ENCODE measurements around the gene CFAP100. TPM values are rescaled to one million over a fixed set of nuclear protein-coding genes. Genes with fewer than 3 reads are reported as not detected.
A peak's percentile ranks its signal among the peaks of the same experiment; 100 is the strongest.

Gene CFAP100
- total RNA-seq, 1 donor from 2014 or later, result not detected

DNA sequence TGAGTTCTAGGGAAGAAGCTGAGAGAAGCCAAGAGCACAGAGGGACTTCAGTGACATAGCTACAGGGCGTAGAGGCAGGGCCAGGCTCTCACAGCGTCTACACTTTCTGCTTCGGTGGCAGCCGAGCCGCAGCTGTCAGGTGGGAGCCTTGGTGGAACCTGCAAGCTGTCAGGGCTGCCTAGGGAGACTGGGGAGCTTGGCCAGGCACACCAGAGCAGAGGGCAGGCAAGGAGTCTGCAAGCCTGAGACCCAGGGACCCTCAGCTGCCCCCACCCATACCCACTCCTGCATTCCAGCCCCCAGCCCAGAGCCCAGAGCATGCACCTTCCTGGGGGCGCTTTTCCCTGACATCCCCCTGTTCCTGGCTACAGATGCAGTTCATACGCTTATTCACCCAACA lies 24.1 kb upstream of the CFAP100 start:
- TF ChIP-seq, protein P1, sequence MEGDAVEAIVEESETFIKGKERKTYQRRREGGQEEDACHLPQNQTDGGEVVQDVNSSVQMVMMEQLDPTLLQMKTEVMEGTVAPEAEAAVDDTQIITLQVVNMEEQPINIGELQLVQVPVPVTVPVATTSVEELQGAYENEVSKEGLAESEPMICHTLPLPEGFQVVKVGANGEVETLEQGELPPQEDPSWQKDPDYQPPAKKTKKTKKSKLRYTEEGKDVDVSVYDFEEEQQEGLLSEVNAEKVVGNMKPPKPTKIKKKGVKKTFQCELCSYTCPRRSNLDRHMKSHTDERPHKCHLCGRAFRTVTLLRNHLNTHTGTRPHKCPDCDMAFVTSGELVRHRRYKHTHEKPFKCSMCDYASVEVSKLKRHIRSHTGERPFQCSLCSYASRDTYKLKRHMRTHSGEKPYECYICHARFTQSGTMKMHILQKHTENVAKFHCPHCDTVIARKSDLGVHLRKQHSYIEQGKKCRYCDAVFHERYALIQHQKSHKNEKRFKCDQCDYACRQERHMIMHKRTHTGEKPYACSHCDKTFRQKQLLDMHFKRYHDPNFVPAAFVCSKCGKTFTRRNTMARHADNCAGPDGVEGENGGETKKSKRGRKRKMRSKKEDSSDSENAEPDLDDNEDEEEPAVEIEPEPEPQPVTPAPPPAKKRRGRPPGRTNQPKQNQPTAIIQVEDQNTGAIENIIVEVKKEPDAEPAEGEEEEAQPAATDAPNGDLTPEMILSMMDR (conservative IDR thresholded peaks at IDR 0.05; ENCODE audit: low read depth, low read length), result no peak
- H3K4me3 ChIP-seq (ENCODE audit: low read depth, low read length), result no peak overlapping the region
- no peak for DNase-seq (ENCODE audit: low read depth)

DNA sequence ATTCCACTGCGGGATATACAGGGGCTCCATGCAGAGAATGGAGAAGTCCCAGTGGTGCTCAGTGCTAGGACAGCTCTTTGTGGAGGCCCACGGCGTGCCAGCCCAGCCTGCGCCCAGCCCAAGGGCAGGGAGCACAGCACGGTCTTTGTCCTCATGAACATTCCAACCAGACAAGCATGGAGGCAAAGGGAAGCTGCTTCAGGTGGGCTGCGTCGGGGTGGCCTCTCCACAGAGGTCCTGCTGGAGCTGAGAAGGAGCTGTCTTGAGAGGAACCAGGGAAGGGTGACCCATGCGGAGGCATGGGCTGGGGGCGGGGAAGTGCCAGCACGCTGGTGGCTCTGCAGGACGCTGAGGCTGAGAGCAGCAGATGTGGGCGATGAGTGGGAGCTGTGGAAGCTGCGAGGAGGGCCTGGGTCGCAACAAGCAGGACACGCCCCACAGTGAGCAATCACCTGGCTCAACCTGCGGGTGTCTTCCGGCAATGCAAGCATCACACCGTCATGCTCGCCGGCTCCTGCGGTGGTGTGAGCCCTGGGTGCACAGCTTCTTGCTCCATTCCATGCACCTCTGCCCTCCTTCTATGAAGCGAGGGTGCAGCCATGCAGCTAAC lies 23.5 kb upstream of the CFAP100 start:
- no peak overlapping the region for H3K4me3 ChIP-seq (ENCODE audit: low read depth, low read length)
- TF ChIP-seq, protein P1 (conservative IDR thresholded peaks at IDR 0.05; ENCODE audit: low read depth, low read length), result no peak
- DNase-seq (ENCODE audit: low read depth), result no peak

DNA sequence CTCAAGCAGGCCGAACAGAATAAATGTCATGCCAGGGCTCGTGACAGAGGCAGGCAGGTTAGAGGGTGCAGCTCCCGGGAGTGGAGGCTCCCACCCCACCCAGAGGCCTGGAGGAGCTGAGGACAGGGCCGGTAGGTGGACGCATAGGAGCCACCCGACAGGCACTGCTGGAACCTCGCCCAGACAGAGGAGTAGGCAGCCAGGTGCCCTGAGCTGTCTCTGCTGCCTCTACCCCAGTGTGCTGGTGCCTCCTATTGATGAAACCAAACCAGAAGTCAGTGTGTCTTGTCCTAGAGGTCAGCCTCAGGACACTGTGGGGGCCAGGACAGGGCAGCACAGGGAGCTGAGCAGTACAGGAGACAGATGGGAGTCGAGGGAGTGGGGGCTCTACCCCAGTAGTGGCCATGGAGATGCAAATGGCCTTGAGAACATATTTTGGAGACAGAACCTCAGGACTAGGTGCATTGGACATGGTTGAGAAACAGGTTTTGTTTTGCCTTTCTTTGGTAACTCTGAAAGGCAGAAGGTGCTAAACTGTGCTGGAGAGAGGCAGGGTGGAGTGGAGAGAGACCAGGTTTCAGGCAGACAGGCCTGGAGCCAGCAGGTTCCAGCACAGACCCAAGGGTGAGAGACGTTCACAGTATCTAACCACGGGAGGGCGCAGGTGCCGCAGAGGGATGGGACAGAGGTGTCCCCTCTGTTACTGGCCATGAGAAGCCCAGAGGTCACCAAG lies 22.1 kb upstream of the CFAP100 start:
- no peak for DNase-seq (ENCODE audit: low read depth)
- no peak overlapping the region for H3K4me3 ChIP-seq (ENCODE audit: low read depth, low read length)
- TF ChIP-seq, protein P1 (conservative IDR thresholded peaks at IDR 0.05; ENCODE audit: low read depth, low read length), result peak; percentile 35

DNA sequence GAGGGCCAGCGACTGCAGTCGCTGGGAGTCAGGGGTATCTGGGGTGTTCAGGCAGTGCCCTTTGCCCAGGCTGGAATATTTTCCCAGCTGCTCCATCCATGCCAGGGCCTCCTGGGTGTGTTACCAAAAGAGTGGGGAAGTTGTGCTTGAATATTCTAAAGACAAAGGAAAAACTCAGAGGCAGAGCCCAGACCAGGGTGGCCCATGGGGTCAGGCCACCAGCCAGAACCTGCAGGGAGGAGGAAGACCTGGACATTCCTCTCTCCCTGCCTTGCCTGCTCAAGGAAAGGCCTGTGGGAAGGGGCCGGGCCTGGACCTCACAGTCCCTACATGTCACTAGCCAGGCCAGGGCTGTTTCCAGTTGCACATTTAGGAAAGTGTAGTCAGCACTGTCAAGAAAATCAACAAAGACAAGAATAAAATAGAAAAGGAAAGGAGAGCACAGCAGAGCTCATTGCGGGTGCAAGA lies 21.5 kb upstream of the CFAP100 start:
- TF ChIP-seq, protein P1 (conservative IDR thresholded peaks at IDR 0.05; ENCODE audit: low read depth, low read length), result no peak
- H3K4me3 ChIP-seq (ENCODE audit: low read depth, low read length), result no peak overlapping the region
- no peak for DNase-seq (ENCODE audit: low read depth)

DNA sequence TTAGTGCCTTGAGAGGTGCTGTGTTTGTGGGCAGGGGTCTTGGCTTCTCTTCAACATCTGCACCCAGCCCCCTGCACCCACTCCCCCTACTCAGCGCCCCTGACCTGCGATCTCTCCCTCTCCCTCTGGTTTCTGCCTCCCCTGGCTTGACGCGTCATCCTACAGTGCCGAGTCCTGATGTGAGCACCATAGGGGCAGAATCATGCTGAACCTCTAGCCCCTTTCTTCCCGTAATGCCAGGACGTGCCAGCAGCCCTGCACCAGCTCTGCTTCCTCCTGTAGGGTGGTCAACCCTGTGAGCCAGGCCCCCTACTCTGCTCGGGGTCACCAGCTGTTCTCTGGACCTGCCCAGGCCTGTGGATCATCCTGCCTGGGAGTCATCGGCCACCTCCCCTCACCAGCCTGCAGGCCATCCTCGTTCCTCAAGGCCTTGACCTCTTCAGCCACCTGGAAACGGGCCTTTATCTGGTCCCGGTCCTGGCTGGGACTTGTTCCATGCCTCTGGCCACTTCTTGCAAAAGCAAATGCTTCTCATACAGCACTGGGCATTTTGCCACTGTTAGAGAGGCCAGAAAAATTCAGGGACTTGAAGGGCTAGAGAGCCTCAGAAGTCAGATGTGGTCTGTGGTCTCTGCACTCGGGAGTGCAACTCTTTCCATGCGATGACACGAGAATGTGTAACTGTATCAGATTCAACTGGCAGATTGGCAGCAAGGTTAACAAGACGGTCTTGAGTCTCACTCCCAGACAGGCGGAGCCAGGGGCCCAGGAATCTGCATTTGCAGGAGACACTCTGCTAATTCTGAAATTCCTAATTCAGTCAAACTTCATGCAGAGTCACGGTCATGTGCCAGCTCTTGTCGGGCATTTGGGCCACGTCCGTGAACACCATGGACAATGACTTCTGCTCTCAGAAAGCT lies 20.8 kb upstream of the CFAP100 start:
- no peak for DNase-seq (ENCODE audit: low read depth)
- TF ChIP-seq, protein P1 (conservative IDR thresholded peaks at IDR 0.05; ENCODE audit: low read depth, low read length), result no peak
- no peak overlapping the region for H3K4me3 ChIP-seq (ENCODE audit: low read depth, low read length)

DNA sequence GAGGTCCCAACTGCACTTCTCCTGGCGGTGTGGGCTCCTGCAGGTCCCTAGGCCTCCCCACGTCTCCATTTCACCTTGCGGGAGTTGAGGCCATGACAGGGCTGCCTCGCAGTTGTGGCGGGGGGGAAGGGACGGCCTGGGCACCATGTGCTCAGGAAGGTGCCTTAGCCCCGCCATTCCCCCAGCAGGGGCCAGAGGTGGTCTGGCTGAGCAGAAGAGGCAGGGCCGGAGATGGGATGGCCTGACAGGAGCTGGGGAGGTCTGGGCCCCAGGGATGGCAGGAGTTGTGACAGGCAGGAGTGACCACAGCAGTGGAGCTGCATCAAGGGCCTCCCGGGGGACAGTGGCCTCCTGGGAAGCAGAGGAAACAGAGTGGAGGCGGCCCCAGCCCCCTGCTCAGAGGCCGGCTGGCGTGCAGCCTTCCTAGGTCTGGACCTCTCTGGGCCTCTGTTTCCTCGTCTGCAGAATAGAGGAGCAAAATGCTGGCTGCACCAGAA lies 18.8 kb upstream of the CFAP100 start:
- no peak overlapping the region for H3K4me3 ChIP-seq (ENCODE audit: low read depth, low read length)
- no peak for DNase-seq (ENCODE audit: low read depth)
- TF ChIP-seq, protein P1 (conservative IDR thresholded peaks at IDR 0.05; ENCODE audit: low read depth, low read length), result no peak

Data from epithelial cell of proximal tubule (primary cell).